Measurements from ENCODE around the gene MYH7.

The MYH7 gene

DNA sequence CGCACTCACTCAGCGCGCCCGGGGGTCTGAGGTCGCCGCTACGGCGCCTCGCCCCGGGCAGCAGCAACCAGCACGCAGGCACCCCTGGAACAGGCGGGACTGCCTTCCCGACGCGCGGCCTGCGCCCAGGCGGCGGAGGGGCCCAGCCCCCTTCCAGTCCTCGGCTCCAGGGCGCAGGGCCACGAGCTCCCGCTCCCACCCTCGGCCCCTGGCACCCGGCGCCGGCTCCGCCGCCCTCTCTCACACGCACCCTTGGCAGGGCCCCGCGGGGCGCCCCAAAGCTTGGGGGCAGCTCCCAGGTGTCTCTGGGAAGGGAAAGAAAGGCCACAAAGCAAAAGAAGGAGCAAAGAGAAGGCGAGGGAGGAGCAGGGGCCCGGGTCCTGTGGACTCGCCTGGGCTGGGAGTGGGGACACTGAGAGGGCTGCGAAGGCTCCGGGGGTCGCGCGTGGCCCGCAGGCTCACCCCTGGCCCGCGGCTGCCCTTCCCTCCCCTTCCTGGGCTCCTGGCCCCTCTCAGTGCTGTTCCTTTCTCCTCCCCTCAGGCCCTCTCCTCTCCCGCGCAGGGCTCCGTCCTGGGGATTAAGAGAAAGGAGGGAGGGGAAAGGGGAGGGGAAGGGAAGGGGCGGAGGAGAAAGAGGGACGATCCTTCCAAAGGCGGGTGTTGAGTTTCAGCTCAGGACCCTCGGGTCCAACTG is 69.6 kb downstream of the MYH7 start:
- DNase-seq: no peak

DNA sequence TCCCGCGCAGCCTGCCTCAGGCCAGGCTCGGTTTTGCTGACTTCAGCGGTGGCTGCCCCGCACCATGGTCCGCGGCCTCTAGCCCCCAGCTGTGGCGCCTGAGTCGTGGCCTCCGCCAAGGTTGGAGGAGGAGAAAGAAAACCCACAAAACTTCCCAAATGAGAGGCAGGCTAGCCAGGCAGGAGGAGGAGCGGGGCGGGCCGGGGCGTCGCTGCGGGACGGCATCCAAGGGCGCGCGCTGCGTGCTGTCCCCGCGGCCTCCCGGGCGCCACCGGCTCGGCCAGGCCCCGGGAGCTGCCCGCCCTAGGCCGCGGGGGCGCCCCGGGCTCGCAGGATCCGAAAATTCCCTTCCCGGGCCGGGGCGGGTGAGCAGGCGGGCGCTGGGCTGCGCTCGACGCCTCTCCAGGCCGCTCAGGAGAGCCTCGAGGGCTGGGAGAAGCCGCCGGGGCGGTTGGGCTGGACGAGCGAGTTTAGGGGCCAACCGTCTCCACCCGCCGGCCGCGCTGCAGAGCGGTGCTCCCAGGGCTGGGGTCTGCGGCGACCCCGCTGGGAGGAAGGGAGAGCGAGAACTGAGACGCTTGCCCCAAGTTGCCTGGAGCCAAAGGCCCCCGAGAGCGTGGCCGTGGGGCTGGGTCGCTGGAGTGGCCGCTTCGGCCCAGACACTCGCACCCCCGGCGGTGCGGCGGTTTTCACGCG is 70.3 kb downstream of the MYH7 start, which contains the start of gene EFS:
Gene EFS (minus strand): TSS at position 137 of the 696 bp plus-strand sequence. CDS start 147 bp downstream, outside the sequence.
- no peak for DNase-seq

DNA sequence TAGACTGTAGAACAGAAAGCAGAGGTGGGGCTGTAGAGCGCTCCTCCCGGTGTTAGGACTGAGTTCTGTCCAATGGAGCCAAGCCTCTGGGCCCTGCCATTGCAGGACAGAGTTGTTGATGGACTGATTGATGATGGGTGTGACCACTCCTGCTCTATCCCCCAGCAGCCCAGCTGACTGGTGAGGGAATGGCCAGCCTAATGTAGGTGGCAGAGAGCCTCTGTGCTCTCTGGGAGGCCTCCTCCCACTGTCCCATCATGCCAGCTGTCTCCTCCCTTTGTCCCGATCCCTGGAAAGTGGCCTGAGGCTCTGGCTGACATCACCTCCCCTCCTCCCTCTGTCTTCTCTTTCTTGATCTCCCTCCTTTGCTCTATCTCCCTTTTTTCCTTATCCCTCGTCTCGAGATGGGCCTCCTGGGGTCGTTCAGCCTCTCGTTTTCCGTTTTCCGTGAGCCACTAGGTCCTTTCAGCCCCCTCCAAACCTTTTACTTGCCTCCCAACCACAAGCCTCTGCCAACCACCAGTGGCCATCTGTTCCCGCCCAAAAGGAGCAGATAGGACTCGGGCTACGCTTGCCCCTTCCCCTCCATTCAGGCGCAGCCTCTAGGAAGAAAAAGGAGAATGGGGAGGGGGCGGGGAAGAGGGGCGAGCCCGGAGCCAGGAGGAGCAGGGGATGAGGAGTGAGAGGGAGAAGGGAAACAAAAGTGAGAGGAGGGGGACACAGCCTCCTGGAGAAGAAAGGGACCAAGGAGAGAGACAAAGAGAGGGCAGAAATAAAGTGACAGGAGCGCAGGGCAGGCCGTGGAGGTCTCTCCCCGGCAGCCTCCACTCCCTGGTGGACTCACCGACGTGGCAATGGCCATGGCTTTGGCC is 71.1 kb downstream of the MYH7 start:
- DNase-seq: no peak
